AG09319 (cell line): ENCODE results near the gene LRP5.

ENCODE experiments used
- DNase-seq: peaks from one replicate; pipeline ENCODE4 v3.0.0-alpha.2; 2010; ENCODE audit warnings: low read depth; ENCODE audit errors: extremely low read depth
- TF ChIP-seq, protein P1 (sequence below): IDR thresholded peaks from 2 replicates; pipeline ENCODE4 v1.5.1; 2011; ENCODE audit warnings: low read depth, mild to moderate bottlenecking, inconsistent platforms, low read length, moderate library complexity

Gene LRP5

DNA sequence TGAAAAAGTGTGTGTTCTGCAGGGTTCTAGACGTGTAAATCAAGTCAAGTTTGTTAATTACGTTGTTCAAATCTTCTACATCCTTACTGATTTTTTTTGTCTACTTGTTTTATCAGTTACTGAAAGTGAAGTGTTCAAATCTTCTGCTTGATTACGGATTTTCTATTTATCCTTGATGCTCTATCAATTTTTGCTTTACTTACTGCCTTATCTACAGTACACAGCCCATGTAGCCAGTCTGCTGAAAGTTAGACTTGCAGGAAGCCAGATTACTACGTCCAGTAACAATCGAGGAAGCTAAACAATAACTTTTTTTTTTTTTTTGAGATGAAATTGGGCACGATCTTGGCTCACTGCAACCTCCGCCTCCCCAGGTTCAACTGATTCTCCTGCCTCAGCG is 25.0 kb upstream of the LRP5 start:
- TF ChIP-seq, protein P1, sequence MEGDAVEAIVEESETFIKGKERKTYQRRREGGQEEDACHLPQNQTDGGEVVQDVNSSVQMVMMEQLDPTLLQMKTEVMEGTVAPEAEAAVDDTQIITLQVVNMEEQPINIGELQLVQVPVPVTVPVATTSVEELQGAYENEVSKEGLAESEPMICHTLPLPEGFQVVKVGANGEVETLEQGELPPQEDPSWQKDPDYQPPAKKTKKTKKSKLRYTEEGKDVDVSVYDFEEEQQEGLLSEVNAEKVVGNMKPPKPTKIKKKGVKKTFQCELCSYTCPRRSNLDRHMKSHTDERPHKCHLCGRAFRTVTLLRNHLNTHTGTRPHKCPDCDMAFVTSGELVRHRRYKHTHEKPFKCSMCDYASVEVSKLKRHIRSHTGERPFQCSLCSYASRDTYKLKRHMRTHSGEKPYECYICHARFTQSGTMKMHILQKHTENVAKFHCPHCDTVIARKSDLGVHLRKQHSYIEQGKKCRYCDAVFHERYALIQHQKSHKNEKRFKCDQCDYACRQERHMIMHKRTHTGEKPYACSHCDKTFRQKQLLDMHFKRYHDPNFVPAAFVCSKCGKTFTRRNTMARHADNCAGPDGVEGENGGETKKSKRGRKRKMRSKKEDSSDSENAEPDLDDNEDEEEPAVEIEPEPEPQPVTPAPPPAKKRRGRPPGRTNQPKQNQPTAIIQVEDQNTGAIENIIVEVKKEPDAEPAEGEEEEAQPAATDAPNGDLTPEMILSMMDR, result no peak
- DNase-seq, result no peak

DNA sequence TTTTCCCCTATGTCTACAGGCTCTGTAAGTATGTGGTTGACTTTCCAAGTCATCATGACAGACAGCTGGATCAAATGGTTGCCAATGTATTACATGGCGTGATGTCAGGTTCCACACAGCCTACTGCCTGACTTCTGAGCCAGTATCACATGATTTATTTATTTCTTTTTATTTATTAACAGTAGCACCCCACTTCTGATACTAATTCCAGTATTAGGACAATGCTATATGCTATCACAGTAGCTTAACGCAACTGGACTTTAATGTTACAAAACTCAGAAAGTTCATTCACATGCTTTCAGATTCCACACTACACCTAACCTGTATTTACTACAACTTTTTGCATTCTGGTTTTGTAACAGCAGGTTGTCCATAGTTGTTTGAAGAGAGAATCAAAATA is 22.9 kb upstream of the LRP5 start:
- TF ChIP-seq, protein P1, result no peak

DNA sequence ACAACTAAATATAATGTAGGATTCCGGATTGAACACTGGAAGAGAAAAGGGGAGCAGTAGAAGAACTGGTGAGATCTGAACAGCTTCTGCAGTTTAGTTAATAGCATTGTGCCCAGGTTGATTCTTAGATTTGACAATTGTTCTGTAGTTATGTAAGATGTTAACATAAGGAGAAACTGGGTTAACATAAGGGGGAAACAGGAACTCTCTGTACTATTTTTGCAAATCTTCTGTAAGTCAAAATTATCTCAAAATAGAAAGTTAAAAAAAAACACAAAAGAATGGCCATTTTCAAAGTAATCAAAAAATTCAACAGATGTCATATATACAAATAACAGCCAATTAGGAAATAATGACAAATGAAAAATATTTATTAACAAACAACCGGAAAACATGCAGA is 18.7 kb upstream of the LRP5 start:
- no peak for DNase-seq
- TF ChIP-seq, protein P1, result no peak

More for the DNA sequence above, 22.9 kb upstream of the LRP5 start:
- no peak for DNase-seq

DNA sequence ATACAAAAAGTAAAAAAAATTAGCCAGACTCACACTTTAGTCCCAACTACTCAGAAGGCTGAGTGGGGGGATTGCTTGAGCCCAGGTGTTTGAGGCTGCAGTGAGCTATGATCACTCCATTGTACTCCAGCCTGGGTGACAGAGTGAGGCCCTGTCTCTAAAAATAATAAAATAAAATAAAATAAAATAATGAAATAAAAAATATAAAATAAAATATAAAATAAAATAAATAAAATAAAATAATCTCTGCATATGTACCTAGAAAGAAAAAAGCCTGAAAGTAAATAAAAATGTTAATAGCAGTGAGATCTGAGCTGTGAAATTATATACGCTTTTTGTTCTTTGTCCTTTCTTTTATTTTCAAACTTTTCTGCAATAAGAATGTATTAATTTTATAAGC is 17.1 kb upstream of the LRP5 start:
- no peak for DNase-seq
- TF ChIP-seq, protein P1, result no peak

DNA sequence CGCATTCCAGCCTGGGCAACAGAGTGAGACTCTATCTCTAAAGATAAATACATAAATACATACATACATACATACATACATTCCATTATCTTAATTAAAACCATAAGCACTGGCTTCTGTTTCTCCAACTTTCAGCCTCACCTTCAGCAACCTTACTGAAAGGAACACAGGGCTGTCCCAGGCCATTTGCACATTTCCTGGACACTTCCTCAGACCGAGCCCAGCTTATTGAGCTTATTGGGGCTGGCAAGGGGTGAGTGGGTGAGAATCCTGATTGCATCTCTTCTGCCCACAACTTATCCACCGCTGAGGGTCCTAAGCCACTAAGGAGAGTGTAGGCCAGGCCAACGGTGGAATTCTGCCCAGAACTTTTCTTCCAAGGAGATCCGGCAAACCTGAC is 16.5 kb upstream of the LRP5 start:
- TF ChIP-seq, protein P1, result no peak
- no peak for DNase-seq

DNA sequence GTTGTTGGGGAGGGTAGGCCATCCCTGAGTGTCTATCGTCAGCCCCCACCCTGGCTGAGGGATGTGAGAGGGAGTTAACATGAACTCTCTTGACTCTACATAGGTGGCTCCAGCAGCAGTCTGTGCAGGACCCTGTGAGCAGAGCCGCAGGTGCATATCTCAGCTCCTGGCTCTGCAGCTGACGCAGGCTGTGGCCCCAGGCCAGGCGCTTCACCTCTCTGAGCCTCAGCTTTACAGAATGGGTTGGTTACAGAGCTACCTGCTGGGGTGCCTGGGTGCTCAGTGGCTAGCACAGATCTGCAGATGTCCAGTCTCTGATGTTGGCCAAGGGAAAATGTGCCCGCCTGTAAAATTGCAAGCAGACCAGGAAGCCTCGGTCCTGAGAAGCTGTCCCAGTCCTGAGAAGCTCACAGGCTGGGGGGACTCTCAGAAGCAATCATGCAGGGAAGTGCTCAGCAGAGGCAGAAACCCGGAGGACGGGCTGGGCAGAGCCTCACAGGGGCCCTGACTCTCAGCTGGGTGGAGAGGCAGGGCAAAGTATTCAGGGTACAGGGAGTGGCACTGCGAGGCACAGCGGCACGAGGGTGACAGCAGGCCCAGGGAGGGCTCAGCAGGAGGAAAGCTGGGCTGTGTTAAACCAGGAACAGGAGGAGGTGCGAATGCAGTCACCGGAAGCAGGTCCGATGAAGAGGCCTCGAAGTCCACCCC is 15.9 kb upstream of the LRP5 start:
- TF ChIP-seq, protein P1, result no peak

DNA sequence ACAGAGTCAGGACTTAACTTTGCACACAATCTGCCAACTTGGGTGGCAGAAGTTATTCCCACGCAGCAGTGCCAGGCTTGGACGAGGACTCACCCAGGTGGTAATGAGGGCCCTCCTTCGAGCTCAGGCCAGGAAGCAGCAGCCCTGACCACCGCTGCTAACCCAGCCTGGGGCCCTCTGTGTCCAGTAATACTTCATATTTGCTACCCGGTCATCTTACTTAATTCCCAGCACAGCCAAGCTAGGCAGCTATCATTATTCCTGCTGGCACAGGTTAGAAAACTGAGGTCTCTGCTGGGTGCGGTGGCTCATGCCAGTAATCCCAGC is 15.4 kb upstream of the LRP5 start:
- DNase-seq, result no peak

More for the DNA sequence above, 15.9 kb upstream of the LRP5 start:
- no peak for DNase-seq

More for the DNA sequence above, 15.4 kb upstream of the LRP5 start:
- TF ChIP-seq, protein P1, result no peak
